NCI-H146 treated with DMSO at 0.1 percent for 48 hours (cell line): ENCODE measurements around the gene HSDL2.
A peak's percentile ranks its signal among the peaks of the same experiment; 100 is the strongest.

ENCODE experiments used
- DNase-seq: peaks from one replicate; lab custom pipeline; 2025; ENCODE audit not compliant: unreplicated experiment; lab: John Stamatoyannopoulos, UW

The HSDL2 gene

GRCh38 chr9:112443636-112444035 is 63.7 kb downstream of the HSDL2 start:
- no peak for DNase-seq

- DNase-seq, result no peak
Measured at GRCh38 chr9:112445196-112445595, 65.3 kb downstream of the HSDL2 start.

- DNase-seq, result no peak
Measured at GRCh38 chr9:112446080-112446479, 66.2 kb downstream of the HSDL2 start.

- DNase-seq, result no peak
Measured at GRCh38 chr9:112446526-112446925, 66.6 kb downstream of the HSDL2 start.

GRCh38 chr9:112447283-112447761 is 67.4 kb downstream of the HSDL2 start:
- no peak for DNase-seq

GRCh38 chr9:112462855-112463254 is 82.9 kb downstream of the HSDL2 start:
- DNase-seq, result no peak

- no peak for DNase-seq
Measured at GRCh38 chr9:112465352-112465751, 85.4 kb downstream of the HSDL2 start.

- DNase-seq, result no peak
Measured at GRCh38 chr9:112472996-112473395, 93.1 kb downstream of the HSDL2 start.

GRCh38 chr9:112473986-112474385 is 94.1 kb downstream of the HSDL2 start:
- no peak for DNase-seq

GRCh38 chr9:112475318-112475717 is 95.4 kb downstream of the HSDL2 start:
- no peak for DNase-seq

- DNase-seq, result no peak
Measured at GRCh38 chr9:112477330-112477729, 97.4 kb downstream of the HSDL2 start.

- no peak for DNase-seq
Measured at GRCh38 chr9:112479221-112479620, 99.3 kb downstream of the HSDL2 start.

GRCh38 chr9:112484607-112485006 is 104.7 kb downstream of the HSDL2 start:
- no peak for DNase-seq

- DNase-seq, result no peak
Measured at GRCh38 chr9:112485574-112485973, 105.7 kb downstream of the HSDL2 start.

GRCh38 chr9:112486221-112487007 is 106.5 kb downstream of the HSDL2 start, which contains the start of gene KIAA1958:
Gene KIAA1958 (plus strand): TSS chr9:112486827. CDS start chr9:112574081, 87,254 bp downstream.
- peak; percentile 24 for DNase-seq

- DNase-seq, result no peak
Measured at GRCh38 chr9:112487008-112487798, 107.3 kb downstream of the HSDL2 start.

- no peak for DNase-seq
Measured at GRCh38 chr9:112487799-112488340, 108.0 kb downstream of the HSDL2 start.

GRCh38 chr9:112489039-112489546 is 109.2 kb downstream of the HSDL2 start:
- DNase-seq, result no peak

- no peak for DNase-seq
Measured at GRCh38 chr9:112489876-112490666, 110.2 kb downstream of the HSDL2 start.

- no peak for DNase-seq
Measured at GRCh38 chr9:112493393-112494137, 113.7 kb downstream of the HSDL2 start.
